ENCODE data around the gene CCNO. TPM values are rescaled to one million over a fixed set of nuclear protein-coding genes. Genes with fewer than 3 reads are reported as not detected.
A peak's percentile ranks its signal among the peaks of the same experiment; 100 is the strongest.

Gene CCNO
- total and polyA plus RNA-seq, 4 donors: 0.20 to 2.3 (median 0.42) TPM

DNA sequence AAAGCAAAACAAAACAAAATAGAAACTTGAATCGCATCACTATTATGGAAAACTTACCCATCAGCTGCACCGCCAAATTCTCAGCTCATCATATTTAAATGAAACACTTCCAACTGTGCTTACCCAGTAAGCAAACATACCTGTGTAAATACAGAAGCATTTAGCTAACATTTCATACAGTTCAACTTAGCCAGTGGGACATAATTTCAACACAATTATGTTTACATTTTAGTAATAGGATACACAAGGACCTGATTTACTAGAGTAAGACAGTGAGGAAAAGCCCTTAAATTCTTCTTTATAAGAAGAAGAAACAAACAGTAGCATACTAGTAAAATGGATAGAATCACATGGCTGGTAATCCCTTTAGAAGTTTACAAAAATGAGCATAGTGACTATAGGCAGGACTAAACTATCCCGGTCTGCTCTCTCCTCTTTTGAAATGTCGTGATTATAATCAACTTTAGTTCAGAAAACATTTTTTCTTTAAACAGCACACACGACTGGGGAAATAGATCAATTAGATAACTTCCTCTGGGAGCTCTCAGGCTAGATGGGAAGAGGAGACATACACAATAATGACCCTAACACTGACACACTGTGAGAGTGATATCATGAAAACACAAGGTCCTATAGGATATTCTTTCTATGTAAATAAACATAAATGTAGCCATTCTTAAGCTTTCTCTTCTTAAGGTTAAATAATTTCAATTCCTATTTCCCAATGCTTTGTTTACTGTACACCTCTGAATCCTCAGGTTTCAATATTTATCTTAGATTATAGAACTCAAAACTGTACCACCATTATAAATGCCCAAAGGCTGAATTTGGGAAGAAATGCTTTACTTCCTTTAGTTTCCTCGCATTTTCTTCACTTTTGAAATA lies 44.5 kb downstream of the CCNO start:
- Histone ChIP-seq H3K4me1 (ENCODE audit: control insufficient read depth, insufficient read depth, low read length) (no peaks in the 10 kb centered on the region), H3K27me3 (ENCODE audit: control insufficient read depth, insufficient read depth, low read length) (peaks cover 4% of the 10 kb centered on the region), H3K4me3 (ENCODE audit: low read depth, low read length) (no peak overlapping the region), H3K27ac (ENCODE audit: low read depth, low read length) (no peak overlapping the region), H3K36me3 (ENCODE audit: control insufficient read depth, insufficient read depth, low read length) (no peaks in the 10 kb centered on the region), H3K9me3 (ENCODE audit: control insufficient read depth, insufficient read depth, low read length) (no peaks in the 10 kb centered on the region)
- no peak for DNase-seq (ENCODE audit: low read depth in 4 of 6, low spot score in 6 of 6)
- 100% methylated on average over 1 of the region's 6 CpGs for WGBS (ENCODE audit: insufficient coverage)

DNA sequence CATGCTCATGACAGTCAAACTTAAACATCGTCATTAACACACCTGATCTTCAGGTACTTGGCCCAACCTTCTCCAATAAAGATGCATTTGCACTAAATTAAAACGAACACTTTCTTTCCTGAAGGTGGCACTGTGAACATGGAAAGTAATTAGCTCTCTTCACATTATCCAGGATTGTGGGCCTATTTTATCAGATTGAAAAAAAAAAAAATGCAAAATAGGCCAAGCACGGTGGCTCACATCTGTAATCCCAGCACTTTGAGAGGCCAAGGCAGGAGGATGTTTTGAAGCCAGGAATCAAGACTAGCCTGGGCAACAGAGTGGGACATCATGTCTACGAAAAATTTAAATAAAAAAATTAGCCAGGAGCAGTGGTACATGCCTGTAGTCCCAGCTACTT lies 46.0 kb downstream of the CCNO start:
- WGBS (ENCODE audit: insufficient coverage): 0% methylated on average over 1 of the region's 4 CpGs
- Histone ChIP-seq H3K4me3 (ENCODE audit: low read depth, low read length) (no peak overlapping the region), H3K36me3 (ENCODE audit: control insufficient read depth, insufficient read depth, low read length) (no peaks in the 10 kb centered on the region), H3K9me3 (ENCODE audit: control insufficient read depth, insufficient read depth, low read length) (no peaks in the 10 kb centered on the region), H3K27me3 (ENCODE audit: control insufficient read depth, insufficient read depth, low read length) (peaks cover under 1% of the 10 kb centered on the region), H3K27ac (ENCODE audit: low read depth, low read length) (no peak overlapping the region), H3K4me1 (ENCODE audit: control insufficient read depth, insufficient read depth, low read length) (no peaks in the 10 kb centered on the region)
- DNase-seq (ENCODE audit: low read depth in 4 of 6, low spot score in 6 of 6): peak in 1 of 6 donors; percentile 34

Other genes starting within 250 kb of the CCNO start
- 1 to 10 TPM; 1.6 to 3.9 TPM for gene ESM1, start 248.0 kb downstream of the CCNO start, total RNA-seq
- gene ESM1, start 248.0 kb downstream of the CCNO start, polyA plus RNA-seq (ENCODE audit: insufficient read length in 2 of 2): 1 to 10 TPM; 1.1 to 1.3 TPM
- gene GZMK, start 209.4 kb downstream of the CCNO start, total RNA-seq: under 1 TPM in 1 of 2 donors, not detected in 1; 0.40 TPM
- not detected for gene GZMK, start 209.4 kb downstream of the CCNO start, polyA plus RNA-seq (ENCODE audit: insufficient read length in 2 of 2)
- gene GZMA, start 131.0 kb downstream of the CCNO start, total RNA-seq: under 1 TPM; 0.20 to 0.39 TPM
- gene GZMA, start 131.0 kb downstream of the CCNO start, polyA plus RNA-seq (ENCODE audit: insufficient read length in 2 of 2): under 1 TPM in 1 of 2 donors, not detected in 1; 0.24 TPM
- 10 to 100 TPM; 39.4 to 69.8 TPM for gene GPX8, start 73.4 kb downstream of the CCNO start, total RNA-seq
- 10 to 100 TPM; 14.4 to 22.2 TPM for gene GPX8, start 73.4 kb downstream of the CCNO start, polyA plus RNA-seq (ENCODE audit: insufficient read length in 2 of 2)
- gene CDC20B, start 60.4 kb downstream of the CCNO start, total RNA-seq: 1 to 10 TPM in 1 of 2 donors, under 1 TPM in 1; 0.30 to 1.9 TPM
- under 1 TPM; 0.17 to 0.41 TPM for gene CDC20B, start 60.4 kb downstream of the CCNO start, polyA plus RNA-seq (ENCODE audit: insufficient read length in 2 of 2)
- gene MCIDAS, start 6.3 kb downstream of the CCNO start, total RNA-seq: under 1 TPM in 1 of 2 donors, not detected in 1; 0.28 TPM
- gene MCIDAS, start 6.3 kb downstream of the CCNO start, polyA plus RNA-seq (ENCODE audit: insufficient read length in 2 of 2): not detected
- 10 to 100 TPM; 28.5 to 43.3 TPM for gene DHX29, start 74.1 kb upstream of the CCNO start, total RNA-seq
- gene DHX29, start 74.1 kb upstream of the CCNO start, polyA plus RNA-seq (ENCODE audit: insufficient read length in 2 of 2): 10 to 100 TPM; 22.3 to 28.1 TPM
- 10 to 100 TPM; 76.9 to 92.6 TPM for gene MTREX, start 74.4 kb upstream of the CCNO start, total RNA-seq
- 10 to 100 TPM; 58.9 to 65.6 TPM for gene MTREX, start 74.4 kb upstream of the CCNO start, polyA plus RNA-seq (ENCODE audit: insufficient read length in 2 of 2)